Subcutaneous adipose tissue (tissue), 4 donors: ENCODE measurements around the gene CERS5. TPM values are rescaled to one million over a fixed set of nuclear protein-coding genes. Genes with fewer than 3 reads are reported as not detected.

Experiments used
- CTCF ChIP-seq: fragments of 450-650 bp; IDR thresholded peaks from one replicate; pipeline ENCODE4 v1.5.1; 2016; ENCODE audit warnings: low read depth, mild to moderate bottlenecking, control low read depth, antibody characterized with exemption, moderate library complexity
- total RNA-seq, 4 donors: library from RNA; depleted of rRNA; stranded (reverse); fragments of >200 nt; gene quantifications; one replicate each; pipeline ENCODE4 v1.1.0, GENCODE V29; 2016

CERS5 gene
- total RNA-seq, 4 donors from 2014 or later: 20.9 to 33.7 (median 27.0) TPM

GRCh38 chr12:50127546-50127945 is 39.6 kb downstream of the CERS5 start:
- TF ChIP-seq CTCF: no peak

GRCh38 chr12:50123203-50123602 is 44.0 kb downstream of the CERS5 start:
- no peak for TF ChIP-seq CTCF

- no peak for TF ChIP-seq CTCF
Measured at GRCh38 chr12:50121641-50122040, 45.5 kb downstream of the CERS5 start.

- no peak for TF ChIP-seq CTCF
Measured at GRCh38 chr12:50120953-50121352, 46.2 kb downstream of the CERS5 start.

GRCh38 chr12:50120521-50120920 is 46.6 kb downstream of the CERS5 start:
- no peak for TF ChIP-seq CTCF

GRCh38 chr12:50119387-50119786 is 47.8 kb downstream of the CERS5 start:
- no peak for TF ChIP-seq CTCF

GRCh38 chr12:50117057-50117622 is 50.0 kb downstream of the CERS5 start:
- no peak for TF ChIP-seq CTCF
